Type B pancreatic cell (in vitro differentiated cells): ENCODE measurements around the gene SLC8A2. TPM values are rescaled to one million over a fixed set of nuclear protein-coding genes. Genes with fewer than 3 reads are reported as not detected.

ENCODE experiments used
- DNase-seq: peaks from one replicate; pipeline ENCODE4 v3.0.0; 2021; ENCODE audit warnings: mixed read lengths; ENCODE audit not compliant: unreplicated experiment; ENCODE audit errors: extremely low spot score
- H3K27ac Mint-ChIP-seq: 2 replicates; pipeline ENCODE4 v1.8.0; 2021; ENCODE audit warnings: mild to moderate bottlenecking, mixed read lengths
- H3K27me3 Mint-ChIP-seq: 2 replicates; pipeline ENCODE4 v1.8.0; 2021; ENCODE audit warnings: mixed read lengths
- H3K36me3 Mint-ChIP-seq: 2 replicates; pipeline ENCODE4 v1.8.0; 2021; ENCODE audit warnings: mixed read lengths
- H3K4me1 Mint-ChIP-seq: one replicate; pipeline ENCODE4 v1.8.0; 2021; ENCODE audit warnings: mixed read lengths; ENCODE audit not compliant: unreplicated experiment
- H3K4me3 Mint-ChIP-seq: 2 replicates; pipeline ENCODE4 v1.8.0; 2021; ENCODE audit warnings: mild to moderate bottlenecking, mixed read lengths
- H3K9me3 Mint-ChIP-seq: 2 replicates; pipeline ENCODE4 v1.8.0; 2021; ENCODE audit warnings: mixed read lengths
- total RNA-seq: library from RNA; stranded (reverse); gene quantifications from 2 replicates; pipeline ENCODE4 v1.2.1, GENCODE V29; 2021; ENCODE audit warnings: low replicate concordance
- TF ChIP-seq, protein P1 (sequence below): fragments of 200-600 bp; sonication (generic); conservative IDR thresholded peaks from 2 replicates; pipeline ENCODE4 v1.5.0; 2021; ENCODE audit warnings: antibody characterized with exemption, mild to moderate bottlenecking

Gene SLC8A2
- total RNA-seq, 1 donor from 2014 or later: 1.3 TPM

DNA sequence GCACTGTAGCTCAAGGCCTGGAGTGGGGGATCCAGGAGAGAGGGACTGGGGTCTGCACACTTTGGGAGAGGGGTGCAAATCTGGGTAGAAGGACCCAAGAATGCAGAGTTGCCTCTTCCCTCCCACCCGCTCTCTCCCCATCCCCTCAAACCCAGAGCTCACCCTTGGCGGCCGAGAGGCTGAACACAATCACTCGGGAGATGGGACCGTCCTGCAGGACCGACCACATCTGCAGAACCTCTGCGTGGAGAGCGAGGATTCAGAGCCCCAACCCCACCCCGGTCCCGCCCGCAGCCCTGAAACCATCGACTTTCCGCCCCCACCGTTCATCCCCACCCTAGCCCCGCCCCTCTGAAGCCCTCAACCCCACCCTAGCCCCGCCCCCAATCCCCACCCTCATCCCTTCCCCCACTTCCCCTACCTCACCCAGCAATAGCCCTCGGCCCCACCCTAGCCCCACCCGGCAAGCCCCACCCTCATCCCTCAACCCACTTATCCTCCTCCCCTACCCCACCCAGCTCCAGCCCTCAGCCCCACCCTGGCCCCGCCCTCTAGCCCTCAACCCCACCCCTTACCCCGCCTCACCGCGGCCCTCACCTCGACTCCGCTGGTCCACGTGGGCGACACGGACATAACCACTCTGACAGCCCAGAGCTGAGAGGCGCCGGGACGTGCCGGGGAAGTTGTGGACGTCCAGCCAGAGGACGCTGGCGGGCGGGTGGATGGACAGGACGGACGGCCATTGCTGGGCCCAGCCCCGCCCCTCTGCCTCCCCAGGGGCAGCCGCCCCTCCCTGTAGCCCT, 8.2 kb upstream of the SLC8A2 start:
- DNase-seq: no peak
- Mint-ChIP-seq H3K4me3 (no peak overlapping the region), H3K36me3 (no peaks in the 10 kb centered on the region), H3K4me1 (peaks cover 10% of the 10 kb centered on the region), H3K27me3 (peaks cover 25% of the 10 kb centered on the region), H3K9me3 (no peaks in the 10 kb centered on the region), H3K27ac (no peak overlapping the region)
- TF ChIP-seq, protein P1, sequence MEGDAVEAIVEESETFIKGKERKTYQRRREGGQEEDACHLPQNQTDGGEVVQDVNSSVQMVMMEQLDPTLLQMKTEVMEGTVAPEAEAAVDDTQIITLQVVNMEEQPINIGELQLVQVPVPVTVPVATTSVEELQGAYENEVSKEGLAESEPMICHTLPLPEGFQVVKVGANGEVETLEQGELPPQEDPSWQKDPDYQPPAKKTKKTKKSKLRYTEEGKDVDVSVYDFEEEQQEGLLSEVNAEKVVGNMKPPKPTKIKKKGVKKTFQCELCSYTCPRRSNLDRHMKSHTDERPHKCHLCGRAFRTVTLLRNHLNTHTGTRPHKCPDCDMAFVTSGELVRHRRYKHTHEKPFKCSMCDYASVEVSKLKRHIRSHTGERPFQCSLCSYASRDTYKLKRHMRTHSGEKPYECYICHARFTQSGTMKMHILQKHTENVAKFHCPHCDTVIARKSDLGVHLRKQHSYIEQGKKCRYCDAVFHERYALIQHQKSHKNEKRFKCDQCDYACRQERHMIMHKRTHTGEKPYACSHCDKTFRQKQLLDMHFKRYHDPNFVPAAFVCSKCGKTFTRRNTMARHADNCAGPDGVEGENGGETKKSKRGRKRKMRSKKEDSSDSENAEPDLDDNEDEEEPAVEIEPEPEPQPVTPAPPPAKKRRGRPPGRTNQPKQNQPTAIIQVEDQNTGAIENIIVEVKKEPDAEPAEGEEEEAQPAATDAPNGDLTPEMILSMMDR: no peak

- H3K36me3 Mint-ChIP-seq: no peaks in the 10 kb centered on the region
- no peak overlapping the region for H3K4me3 Mint-ChIP-seq
- DNase-seq: no peak
- H3K9me3 Mint-ChIP-seq: no peaks in the 10 kb centered on the region
- no peak overlapping the region for H3K27ac Mint-ChIP-seq
- peaks cover 4% of the 10 kb centered on the region for H3K4me1 Mint-ChIP-seq
- peaks cover 23% of the 10 kb centered on the region for H3K27me3 Mint-ChIP-seq
- TF ChIP-seq, protein P1: no peak
These were observed 4.8 kb upstream of the SLC8A2 start for GRCh38 chr19:47476438-47476972.

GRCh38 chr19:47475465-47475864, 3.8 kb upstream of the SLC8A2 start:
- Mint-ChIP-seq H3K9me3 (no peaks in the 10 kb centered on the region), H3K4me1 (peaks cover 4% of the 10 kb centered on the region), H3K27me3 (peaks cover 22% of the 10 kb centered on the region), H3K4me3 (no peak overlapping the region), H3K27ac (no peak overlapping the region), H3K36me3 (no peaks in the 10 kb centered on the region)
- TF ChIP-seq, protein P1: no peak
- DNase-seq: no peak

GRCh38 chr19:47473336-47473735, 1.6 kb upstream of the SLC8A2 start:
- H3K27me3 Mint-ChIP-seq: peaks cover 38% of the 10 kb centered on the region
- TF ChIP-seq, protein P1: no peak
- no peak overlapping the region for H3K27ac Mint-ChIP-seq

GRCh38 chr19:47471381-47471732, 336 bp downstream of the SLC8A2 start:
- Mint-ChIP-seq H3K27me3 (peaks cover 54% of the 10 kb centered on the region), H3K27ac (no peak overlapping the region), H3K36me3 (no peaks in the 10 kb centered on the region)

More at GRCh38 chr19:47473336-47473735, 1.6 kb upstream of the SLC8A2 start:
- no peak for DNase-seq
- Mint-ChIP-seq H3K4me3 (no peak overlapping the region), H3K36me3 (no peaks in the 10 kb centered on the region), H3K4me1 (peaks cover 4% of the 10 kb centered on the region), H3K9me3 (no peaks in the 10 kb centered on the region)

More at GRCh38 chr19:47471381-47471732, 336 bp downstream of the SLC8A2 start:
- H3K4me1 Mint-ChIP-seq: peaks cover 4% of the 10 kb centered on the region
- TF ChIP-seq, protein P1: no peak
- H3K4me3 Mint-ChIP-seq: peak overlapping the region; percentile 74
- no peak for DNase-seq
- no peaks in the 10 kb centered on the region for H3K9me3 Mint-ChIP-seq
